OCI-LY1 (cell line): ENCODE measurements around the gene C9orf50.

Experiments used
- CTCF ChIP-seq: fragments of 200-600 bp; sonication (generic), shearing (Covaris generic); IDR thresholded peaks from 2 replicates; pipeline ENCODE4 v1.5.1; 2017; ENCODE audit warnings: mild to moderate bottlenecking, antibody characterized with exemption, low read length, moderate library complexity, mixed read lengths
- EZH2 ChIP-seq: fragments of 200-600 bp; sonication (generic), shearing (Covaris generic); IDR thresholded peaks from 2 replicates; pipeline ENCODE4 v1.8.0; 2017; ENCODE audit warnings: borderline replicate concordance, mixed run types, mild to moderate bottlenecking, antibody characterized with exemption, low read length, moderate library complexity, mixed read lengths

GRCh38 chr9:129562514-129562913 is 58.4 kb downstream of the C9orf50 start:
- TF ChIP-seq EZH2 (no peak), CTCF (no peak)
